Esophagus muscularis mucosa (tissue), 4 donors: ENCODE data around the gene RDX.

Experiments used
- CTCF ChIP-seq, 3 experiments: fragments of 200-600 bp in 2 of 3; fragments of 450-650 bp in 1 of 3; sonication (generic) in 2 of 3; IDR thresholded peaks; one replicate each; pipeline ENCODE4 v1.5.1; 2017 to 2019; ENCODE audit warnings: antibody characterized with exemption in 3 of 3, mild to moderate bottlenecking in 2 of 3, moderate library complexity in 1 of 3
- EP300 ChIP-seq: sonication (generic); formaldehyde crosslinking; IDR thresholded peaks from one replicate; pipeline ENCODE4 v1.6.1; 2017; ENCODE audit warnings: antibody characterized with exemption
- POLR2A ChIP-seq: fragments of 450-650 bp; IDR thresholded peaks from one replicate; pipeline ENCODE4 v1.6.1; 2017; ENCODE audit warnings: antibody characterized with exemption, moderate library complexity, mild to moderate bottlenecking, low read depth

- TF ChIP-seq CTCF (IDR thresholded peaks at IDR 0.05) (no peak), POLR2A (no peak), EP300 (no peak)
These were observed 46.2 kb downstream of the RDX start for GRCh38 chr11:110250168-110250567.
